Measurements from ENCODE around the gene ABCA9. TPM values are rescaled to one million over a fixed set of nuclear protein-coding genes. Genes with fewer than 3 reads are reported as not detected.

The ABCA9 gene
- total RNA-seq, 1 experiment from 2014 or later, result not detected

DNA sequence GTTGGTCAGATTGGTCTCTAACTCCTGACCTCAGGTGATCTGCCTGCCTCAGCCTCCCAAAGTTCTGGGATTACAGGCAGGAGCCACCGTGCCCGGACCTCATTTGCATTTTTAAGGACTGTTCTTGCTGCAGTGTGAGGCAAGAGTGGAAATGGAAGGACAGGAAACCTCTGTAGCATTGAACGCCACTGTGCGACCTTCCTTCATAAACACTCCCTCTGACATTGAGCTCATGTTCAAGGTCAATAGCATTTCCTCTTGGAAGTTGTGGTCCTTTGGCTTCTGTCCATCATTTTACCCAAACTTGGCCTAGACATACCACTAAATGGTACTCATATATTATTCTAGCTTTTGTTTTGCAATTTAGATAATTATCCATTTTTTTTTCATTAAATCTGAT is 72.8 kb downstream of the ABCA9 start (continued):
- TF ChIP-seq, protein P1, sequence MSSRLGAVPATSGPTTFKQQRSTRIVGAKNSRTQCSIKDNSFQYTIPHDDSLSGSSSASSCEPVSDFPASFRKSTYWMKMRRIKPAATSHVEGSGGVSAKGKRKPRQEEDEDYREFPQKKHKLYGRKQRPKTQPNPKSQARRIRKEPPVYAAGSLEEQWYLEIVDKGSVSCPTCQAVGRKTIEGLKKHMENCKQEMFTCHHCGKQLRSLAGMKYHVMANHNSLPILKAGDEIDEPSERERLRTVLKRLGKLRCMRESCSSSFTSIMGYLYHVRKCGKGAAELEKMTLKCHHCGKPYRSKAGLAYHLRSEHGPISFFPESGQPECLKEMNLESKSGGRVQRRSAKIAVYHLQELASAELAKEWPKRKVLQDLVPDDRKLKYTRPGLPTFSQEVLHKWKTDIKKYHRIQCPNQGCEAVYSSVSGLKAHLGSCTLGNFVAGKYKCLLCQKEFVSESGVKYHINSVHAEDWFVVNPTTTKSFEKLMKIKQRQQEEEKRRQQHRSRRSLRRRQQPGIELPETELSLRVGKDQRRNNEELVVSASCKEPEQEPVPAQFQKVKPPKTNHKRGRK (CRISPR knock-in tag; IDR thresholded peaks at IDR 0.05; ENCODE audit: borderline replicate concordance), result no peak
- TF ChIP-seq SMAD4 (CRISPR knock-in tag; IDR thresholded peaks at IDR 0.05), result no peak
- TF ChIP-seq, protein P2, sequence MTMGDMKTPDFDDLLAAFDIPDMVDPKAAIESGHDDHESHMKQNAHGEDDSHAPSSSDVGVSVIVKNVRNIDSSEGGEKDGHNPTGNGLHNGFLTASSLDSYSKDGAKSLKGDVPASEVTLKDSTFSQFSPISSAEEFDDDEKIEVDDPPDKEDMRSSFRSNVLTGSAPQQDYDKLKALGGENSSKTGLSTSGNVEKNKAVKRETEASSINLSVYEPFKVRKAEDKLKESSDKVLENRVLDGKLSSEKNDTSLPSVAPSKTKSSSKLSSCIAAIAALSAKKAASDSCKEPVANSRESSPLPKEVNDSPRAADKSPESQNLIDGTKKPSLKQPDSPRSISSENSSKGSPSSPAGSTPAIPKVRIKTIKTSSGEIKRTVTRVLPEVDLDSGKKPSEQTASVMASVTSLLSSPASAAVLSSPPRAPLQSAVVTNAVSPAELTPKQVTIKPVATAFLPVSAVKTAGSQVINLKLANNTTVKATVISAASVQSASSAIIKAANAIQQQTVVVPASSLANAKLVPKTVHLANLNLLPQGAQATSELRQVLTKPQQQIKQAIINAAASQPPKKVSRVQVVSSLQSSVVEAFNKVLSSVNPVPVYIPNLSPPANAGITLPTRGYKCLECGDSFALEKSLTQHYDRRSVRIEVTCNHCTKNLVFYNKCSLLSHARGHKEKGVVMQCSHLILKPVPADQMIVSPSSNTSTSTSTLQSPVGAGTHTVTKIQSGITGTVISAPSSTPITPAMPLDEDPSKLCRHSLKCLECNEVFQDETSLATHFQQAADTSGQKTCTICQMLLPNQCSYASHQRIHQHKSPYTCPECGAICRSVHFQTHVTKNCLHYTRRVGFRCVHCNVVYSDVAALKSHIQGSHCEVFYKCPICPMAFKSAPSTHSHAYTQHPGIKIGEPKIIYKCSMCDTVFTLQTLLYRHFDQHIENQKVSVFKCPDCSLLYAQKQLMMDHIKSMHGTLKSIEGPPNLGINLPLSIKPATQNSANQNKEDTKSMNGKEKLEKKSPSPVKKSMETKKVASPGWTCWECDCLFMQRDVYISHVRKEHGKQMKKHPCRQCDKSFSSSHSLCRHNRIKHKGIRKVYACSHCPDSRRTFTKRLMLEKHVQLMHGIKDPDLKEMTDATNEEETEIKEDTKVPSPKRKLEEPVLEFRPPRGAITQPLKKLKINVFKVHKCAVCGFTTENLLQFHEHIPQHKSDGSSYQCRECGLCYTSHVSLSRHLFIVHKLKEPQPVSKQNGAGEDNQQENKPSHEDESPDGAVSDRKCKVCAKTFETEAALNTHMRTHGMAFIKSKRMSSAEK (CRISPR knock-in tag; IDR thresholded peaks at IDR 0.05; ENCODE audit: borderline replicate concordance), result no peak
- TF ChIP-seq, protein P3, sequence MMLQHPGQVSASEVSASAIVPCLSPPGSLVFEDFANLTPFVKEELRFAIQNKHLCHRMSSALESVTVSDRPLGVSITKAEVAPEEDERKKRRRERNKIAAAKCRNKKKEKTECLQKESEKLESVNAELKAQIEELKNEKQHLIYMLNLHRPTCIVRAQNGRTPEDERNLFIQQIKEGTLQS (CRISPR knock-in tag; conservative IDR thresholded peaks at IDR 0.05), result no peak
- TF ChIP-seq IRF2 (CRISPR knock-in tag; IDR thresholded peaks at IDR 0.05; ENCODE audit: borderline replicate concordance, low read depth), result no peak
- no peak for TF ChIP-seq ESRRA (CRISPR knock-in tag; IDR thresholded peaks at IDR 0.05; ENCODE audit: borderline replicate concordance)
- TF ChIP-seq ZNF317 (CRISPR knock-in tag; IDR thresholded peaks at IDR 0.05; ENCODE audit: borderline replicate concordance, low read depth), result no peak
- TF ChIP-seq, protein P4, sequence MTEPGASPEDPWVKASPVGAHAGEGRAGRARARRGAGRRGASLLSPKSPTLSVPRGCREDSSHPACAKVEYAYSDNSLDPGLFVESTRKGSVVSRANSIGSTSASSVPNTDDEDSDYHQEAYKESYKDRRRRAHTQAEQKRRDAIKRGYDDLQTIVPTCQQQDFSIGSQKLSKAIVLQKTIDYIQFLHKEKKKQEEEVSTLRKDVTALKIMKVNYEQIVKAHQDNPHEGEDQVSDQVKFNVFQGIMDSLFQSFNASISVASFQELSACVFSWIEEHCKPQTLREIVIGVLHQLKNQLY (CRISPR knock-in tag; IDR thresholded peaks at IDR 0.05), result no peak
- TF ChIP-seq, protein P5, sequence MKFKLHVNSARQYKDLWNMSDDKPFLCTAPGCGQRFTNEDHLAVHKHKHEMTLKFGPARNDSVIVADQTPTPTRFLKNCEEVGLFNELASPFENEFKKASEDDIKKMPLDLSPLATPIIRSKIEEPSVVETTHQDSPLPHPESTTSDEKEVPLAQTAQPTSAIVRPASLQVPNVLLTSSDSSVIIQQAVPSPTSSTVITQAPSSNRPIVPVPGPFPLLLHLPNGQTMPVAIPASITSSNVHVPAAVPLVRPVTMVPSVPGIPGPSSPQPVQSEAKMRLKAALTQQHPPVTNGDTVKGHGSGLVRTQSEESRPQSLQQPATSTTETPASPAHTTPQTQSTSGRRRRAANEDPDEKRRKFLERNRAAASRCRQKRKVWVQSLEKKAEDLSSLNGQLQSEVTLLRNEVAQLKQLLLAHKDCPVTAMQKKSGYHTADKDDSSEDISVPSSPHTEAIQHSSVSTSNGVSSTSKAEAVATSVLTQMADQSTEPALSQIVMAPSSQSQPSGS (CRISPR knock-in tag; IDR thresholded peaks at IDR 0.05; ENCODE audit: borderline replicate concordance, low read depth), result no peak
- no peak for TF ChIP-seq ATF1 (CRISPR knock-in tag; IDR thresholded peaks at IDR 0.05)
- no peak for TF ChIP-seq NR3C1 (CRISPR knock-in tag; conservative IDR thresholded peaks at IDR 0.05; ENCODE audit: low read depth)
- no peak for TF ChIP-seq RELA (CRISPR knock-in tag; IDR thresholded peaks at IDR 0.05; ENCODE audit: borderline replicate concordance)
- TF ChIP-seq, protein P6, sequence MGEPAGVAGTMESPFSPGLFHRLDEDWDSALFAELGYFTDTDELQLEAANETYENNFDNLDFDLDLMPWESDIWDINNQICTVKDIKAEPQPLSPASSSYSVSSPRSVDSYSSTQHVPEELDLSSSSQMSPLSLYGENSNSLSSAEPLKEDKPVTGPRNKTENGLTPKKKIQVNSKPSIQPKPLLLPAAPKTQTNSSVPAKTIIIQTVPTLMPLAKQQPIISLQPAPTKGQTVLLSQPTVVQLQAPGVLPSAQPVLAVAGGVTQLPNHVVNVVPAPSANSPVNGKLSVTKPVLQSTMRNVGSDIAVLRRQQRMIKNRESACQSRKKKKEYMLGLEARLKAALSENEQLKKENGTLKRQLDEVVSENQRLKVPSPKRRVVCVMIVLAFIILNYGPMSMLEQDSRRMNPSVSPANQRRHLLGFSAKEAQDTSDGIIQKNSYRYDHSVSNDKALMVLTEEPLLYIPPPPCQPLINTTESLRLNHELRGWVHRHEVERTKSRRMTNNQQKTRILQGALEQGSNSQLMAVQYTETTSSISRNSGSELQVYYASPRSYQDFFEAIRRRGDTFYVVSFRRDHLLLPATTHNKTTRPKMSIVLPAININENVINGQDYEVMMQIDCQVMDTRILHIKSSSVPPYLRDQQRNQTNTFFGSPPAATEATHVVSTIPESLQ (CRISPR knock-in tag; IDR thresholded peaks at IDR 0.05), result no peak
- TF ChIP-seq, protein P7, sequence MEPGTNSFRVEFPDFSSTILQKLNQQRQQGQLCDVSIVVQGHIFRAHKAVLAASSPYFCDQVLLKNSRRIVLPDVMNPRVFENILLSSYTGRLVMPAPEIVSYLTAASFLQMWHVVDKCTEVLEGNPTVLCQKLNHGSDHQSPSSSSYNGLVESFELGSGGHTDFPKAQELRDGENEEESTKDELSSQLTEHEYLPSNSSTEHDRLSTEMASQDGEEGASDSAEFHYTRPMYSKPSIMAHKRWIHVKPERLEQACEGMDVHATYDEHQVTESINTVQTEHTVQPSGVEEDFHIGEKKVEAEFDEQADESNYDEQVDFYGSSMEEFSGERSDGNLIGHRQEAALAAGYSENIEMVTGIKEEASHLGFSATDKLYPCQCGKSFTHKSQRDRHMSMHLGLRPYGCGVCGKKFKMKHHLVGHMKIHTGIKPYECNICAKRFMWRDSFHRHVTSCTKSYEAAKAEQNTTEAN (CRISPR knock-in tag; IDR thresholded peaks at IDR 0.05), result no peak
